ENCODE results near the gene SEMA4D.

- no peak for TF ChIP-seq POLR2A (IDR thresholded peaks at IDR 0.05)
- no peak for TF ChIP-seq CTCF (IDR thresholded peaks at IDR 0.05)
These were observed 113.1 kb downstream of the SEMA4D start for GRCh38 chr9:89384783-89385182.

All from adrenal gland (tissue), 5 donors.